Heart left ventricle (tissue), 16 donors: ENCODE measurements around the gene TBCD. TPM values are rescaled to one million over a fixed set of nuclear protein-coding genes. Genes with fewer than 3 reads are reported as not detected.

Experiments
- ATAC-seq, 4 donors: fragments of 200-7000 bp; cut with Tn5 transposase; one replicate each; pipeline ENCODE4 v1.9.1; 2020 to 2022; ENCODE audit warnings: moderate library complexity in 4 of 4, mild to moderate bottlenecking in 3 of 4, moderate number of reproducible peaks in 1 of 4
- DNase-seq, 5 donors: peaks; one replicate each; pipeline ENCODE4 v3.0.0-alpha.2; 2020
- H3K27ac ChIP-seq, 12 donors: fragments of 200-600 bp; sonication (generic) in 4 of 12; one replicate each; pipeline versions ENCODE4 v1.5.0 to v1.8.0; 2016 to 2022; ENCODE audit warnings: mild to moderate bottlenecking in 2 of 12
- H3K27me3 ChIP-seq, 9 donors: fragments of 200-600 bp; sonication (generic) in 2 of 9; one replicate each; pipeline versions ENCODE4 v1.5.1 to v1.8.0; 2016 to 2022; ENCODE audit warnings: mild to moderate bottlenecking in 3 of 9
- H3K36me3 ChIP-seq, 9 donors: fragments of 200-600 bp; sonication (generic) in 2 of 9; one replicate each; pipeline versions ENCODE4 v1.5.0 to v1.8.0; 2018 to 2022; ENCODE audit warnings: mild to moderate bottlenecking in 2 of 9
- H3K4me1 ChIP-seq, 12 donors: fragments of 200-600 bp; sonication (generic) in 4 of 12; one replicate each; pipeline versions ENCODE4 v1.5.0 to v1.8.0; 2016 to 2022; ENCODE audit warnings: mild to moderate bottlenecking in 3 of 12
- H3K4me3 ChIP-seq, 12 donors: fragments of 200-600 bp; sonication (generic) in 4 of 12; one replicate each; pipeline versions ENCODE4 v1.5.0 to v1.8.0; 2017 to 2022; ENCODE audit warnings: mild to moderate bottlenecking in 9 of 12, moderate library complexity in 4 of 12
- H3K9me3 ChIP-seq, 12 donors: fragments of 200-600 bp; sonication (generic) in 4 of 12; one replicate each; pipeline versions ENCODE4 v1.5.0 to v1.8.0; 2016 to 2022; ENCODE audit warnings: mild to moderate bottlenecking in 1 of 12
- CTCF ChIP-seq, 12 donors: fragments of 200-600 bp; sonication (generic) in 4 of 12; IDR thresholded peaks; one replicate each; pipeline versions ENCODE4 v1.5.0 to v1.8.0; 2018 to 2022; ENCODE audit warnings: antibody characterized with exemption in 12 of 12, mild to moderate bottlenecking in 5 of 12
- POLR2A ChIP-seq, 2 donors: fragments of 450-650 bp; IDR thresholded peaks; one replicate each; pipeline ENCODE4 v1.6.1; 2017; ENCODE audit warnings: antibody characterized with exemption in 2 of 2, mild to moderate bottlenecking in 2 of 2, moderate library complexity in 2 of 2
- whole genome bisulfite sequencing, 4 donors: extraction: QIAGEN DNeasy Blood & Tissue Kit in 2 of 4; methylation state at CpG; one replicate each; pipeline versions ENCODE4 v1.1.5 to v1.1.7; 2013 to 2018; 5-methylcytosine and 5-hydroxymethylcytosine counted together
- intact Hi-C, 10 donors: fragments of 100-400 bp; cut with DNase I; formaldehyde crosslinking; loops; one replicate each; pipeline versions ENCODE4 v1.11.1 to v1.14.2; 2022
- polyA plus RNA-seq, 2 donors: library from polyadenylated mRNA; stranded (reverse); fragments of 200-250 nt; gene quantifications; one replicate each; pipeline ENCODE4 v1.2.3, GENCODE V29; 2013
- total RNA-seq, 9 donors: library from RNA; depleted of rRNA in 2 of 9; stranded (reverse); fragments of >200 nt in 2 of 9; fragmentation: NEBNext Ultra II Directional in 3 of 9; extraction: Animal tissue kit (Norgen Biotek cat#: 25700) in 3 of 9; gene quantifications; one replicate each; pipeline versions ENCODE4 v1.1.0 to v1.2.4, GENCODE V29; 2016 to 2023
- donor health status: ischemic (EF 13 %, LVEDD 7.1; RV severe dilation, severe dysfunction).
- donor health status: healthy with polysubstance abuse.
- donor health status: DM: no; HTN: yes; CAD: no.
- donor health status: DM: no; HTN: no; CAD: no.
- donor health status: ischemic (EF 25% LVEDD 6.9; RV normal size, moderate dysfunction).
- donor health status: ischemic (EF 25% LVEDD 5.7; RV mildly dilated, moderate dysfunction).
- donor health status: healthy.
- donor health status: DM: yes; HTN: yes; CAD: no.
- donor health status: ischemic (EF 35%, LVEDD 5.7; RV mildly dilated, moderate dysfunction).
- donor health status: nonischemic (EF 11% LVEDD 7.7; RV severe dilation, severe dysfunction).
- donor health status: DM: yes; HTN: yes; CAD: no.
- donor health status: PGD.
- donor health status: ischemic (EF 29% LVEDD 5.4; RV normal size, mild dysfunction).
- donor health status: nonischemic (EF 23%, LVEDD 6.1; RV moderate dilation, normal function).

TBCD gene
- total and polyA plus RNA-seq, 11 donors, result 36.9 to 98.4 (median 58.5) TPM

- DNase-seq (no peak), ATAC-seq (no peak)
- intact Hi-C loops, result no loop called here
- Histone ChIP-seq H3K9me3 (no peaks in the 10 kb centered on the region), H3K36me3 (no peaks in the 10 kb centered on the region), H3K4me1 (peaks cover 0 to 67% (median 25%) of the 10 kb centered on the region in 12 donors), H3K4me3 (no peak overlapping the region), H3K27ac (no peak overlapping the region), H3K27me3 (no peaks in the 10 kb centered on the region)
- 95 to 98% (median 97%) methylated on average over 12 of the region's 12 CpGs for WGBS, 4 donors
- no peak for TF ChIP-seq POLR2A (IDR thresholded peaks at IDR 0.05)
- no peak for TF ChIP-seq CTCF (IDR thresholded peaks at IDR 0.05)
These were observed 109.5 kb downstream of the TBCD start for GRCh38 chr17:82861393-82861775.

DNA sequence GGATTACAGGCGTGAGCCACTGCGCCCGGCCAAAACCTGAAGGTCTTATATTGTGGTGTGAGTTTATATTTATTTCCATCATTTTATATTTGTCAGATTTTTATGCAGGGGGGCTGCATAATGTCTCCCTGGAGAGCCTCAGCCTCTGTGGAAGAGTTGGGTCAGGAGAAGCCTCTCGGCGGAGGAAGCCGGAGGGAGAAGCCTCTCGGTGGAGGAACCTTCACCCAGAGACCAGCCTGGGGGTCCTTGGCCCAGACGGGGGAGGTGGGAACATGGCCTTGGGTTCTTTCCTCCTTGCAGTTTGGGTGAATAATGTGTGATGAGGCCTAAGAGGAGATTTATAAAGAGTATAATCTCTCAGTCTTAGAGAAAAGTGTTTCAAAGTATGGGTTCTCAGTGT lies 110.3 kb downstream of the TBCD start:
- no peaks in the 10 kb centered on the region for H3K9me3 ChIP-seq
- H3K27ac ChIP-seq, result no peak overlapping the region
- no peak for DNase-seq
- no peaks in the 10 kb centered on the region for H3K36me3 ChIP-seq
- WGBS, 4 donors, result 94 to 95% (median 95%) methylated on average over 8 of the region's 8 CpGs
- H3K4me1 ChIP-seq, result peaks cover 0 to 75% (median 33%) of the 10 kb centered on the region in 12 donors
- H3K4me3 ChIP-seq, result no peak overlapping the region
- no peaks in the 10 kb centered on the region for H3K27me3 ChIP-seq
- TF ChIP-seq CTCF (IDR thresholded peaks at IDR 0.05), result no peak
- TF ChIP-seq POLR2A (IDR thresholded peaks at IDR 0.05), result no peak
- no peak for ATAC-seq
- intact Hi-C loops, result no loop called here

DNA sequence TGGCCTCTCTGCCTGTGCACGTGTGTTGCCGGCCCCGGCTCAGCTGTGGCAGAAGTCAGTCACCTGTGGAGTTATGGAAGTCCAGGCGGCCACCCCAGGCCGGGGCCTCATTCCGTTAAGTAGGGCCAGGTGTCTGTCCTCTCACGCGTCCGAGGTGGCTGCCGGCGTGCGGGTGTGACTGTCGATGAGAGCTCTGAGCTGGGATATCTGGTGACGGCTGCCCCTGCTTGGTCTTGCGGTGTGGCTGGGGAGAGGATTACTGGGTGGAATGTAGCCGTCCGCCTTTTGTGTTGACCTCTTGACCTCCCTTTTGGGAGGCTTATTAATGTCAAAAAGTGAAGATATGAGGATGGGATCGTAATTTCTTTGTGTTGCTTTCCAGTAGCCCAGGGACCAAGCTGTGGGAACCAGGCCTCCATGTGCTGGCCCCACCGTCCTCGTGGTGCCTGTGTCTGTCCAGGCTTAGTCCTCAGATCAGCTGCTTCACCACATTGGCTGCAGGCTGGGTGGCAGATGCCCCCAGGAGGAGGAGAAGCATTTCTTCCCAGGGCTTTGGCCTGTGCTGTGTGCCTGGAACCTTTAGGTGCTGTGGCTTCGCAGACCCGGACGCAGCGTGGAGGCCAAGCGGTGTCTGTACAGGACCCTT lies 111.0 kb downstream of the TBCD start:
- peaks cover 0 to 76% (median 34%) of the 10 kb centered on the region in 12 donors for H3K4me1 ChIP-seq
- no peak overlapping the region for H3K4me3 ChIP-seq
- H3K9me3 ChIP-seq, result no peaks in the 10 kb centered on the region
- WGBS, 4 donors, result 91 to 93% (median 93%) methylated on average over 25 of the region's 25 CpGs
- intact Hi-C loops, result no loop called here
- no peaks in the 10 kb centered on the region for H3K27me3 ChIP-seq
- no peak for TF ChIP-seq CTCF (IDR thresholded peaks at IDR 0.05)
- TF ChIP-seq POLR2A (IDR thresholded peaks at IDR 0.05), result no peak
- ATAC-seq (no peak), DNase-seq (peak in 1 of 5 donors; percentile 18)
- no peaks in the 10 kb centered on the region for H3K36me3 ChIP-seq
- peak overlapping the region in 1 of 12 donors; percentile 78 for H3K27ac ChIP-seq

GRCh38 chr17:82863383-82863940 lies 111.6 kb downstream of the TBCD start:
- TF ChIP-seq POLR2A (IDR thresholded peaks at IDR 0.05) (no peak), CTCF (IDR thresholded peaks at IDR 0.05) (no peak)
- intact Hi-C loops, result no loop called here
- H3K4me3 ChIP-seq, result no peak overlapping the region
- 81 to 87% (median 85%) methylated on average over 11 of the region's 11 CpGs for WGBS, 4 donors
- H3K36me3 ChIP-seq, result no peaks in the 10 kb centered on the region
- ATAC-seq, result peak in 1 of 4 donors; percentile 4
- no peaks in the 10 kb centered on the region for H3K27me3 ChIP-seq
- DNase-seq, result peak in 1 of 5 donors; percentile 15
- peaks cover 0 to 70% (median 34%) of the 10 kb centered on the region in 12 donors for H3K4me1 ChIP-seq
- H3K27ac ChIP-seq, result peak overlapping the region in 1 of 12 donors; percentile 78
- no peaks in the 10 kb centered on the region for H3K9me3 ChIP-seq
